GM18517 (cell line): Measurements from ENCODE around the gene OTUB1.

Experiments
- ATAC-seq: cut with Tn5 transposase; IDR thresholded peaks from one replicate; pipeline ENCODE4 v1.9.1; 2021; ENCODE audit warnings: mild to moderate bottlenecking, moderate library complexity; ENCODE audit not compliant: unreplicated experiment

OTUB1 gene

DNA sequence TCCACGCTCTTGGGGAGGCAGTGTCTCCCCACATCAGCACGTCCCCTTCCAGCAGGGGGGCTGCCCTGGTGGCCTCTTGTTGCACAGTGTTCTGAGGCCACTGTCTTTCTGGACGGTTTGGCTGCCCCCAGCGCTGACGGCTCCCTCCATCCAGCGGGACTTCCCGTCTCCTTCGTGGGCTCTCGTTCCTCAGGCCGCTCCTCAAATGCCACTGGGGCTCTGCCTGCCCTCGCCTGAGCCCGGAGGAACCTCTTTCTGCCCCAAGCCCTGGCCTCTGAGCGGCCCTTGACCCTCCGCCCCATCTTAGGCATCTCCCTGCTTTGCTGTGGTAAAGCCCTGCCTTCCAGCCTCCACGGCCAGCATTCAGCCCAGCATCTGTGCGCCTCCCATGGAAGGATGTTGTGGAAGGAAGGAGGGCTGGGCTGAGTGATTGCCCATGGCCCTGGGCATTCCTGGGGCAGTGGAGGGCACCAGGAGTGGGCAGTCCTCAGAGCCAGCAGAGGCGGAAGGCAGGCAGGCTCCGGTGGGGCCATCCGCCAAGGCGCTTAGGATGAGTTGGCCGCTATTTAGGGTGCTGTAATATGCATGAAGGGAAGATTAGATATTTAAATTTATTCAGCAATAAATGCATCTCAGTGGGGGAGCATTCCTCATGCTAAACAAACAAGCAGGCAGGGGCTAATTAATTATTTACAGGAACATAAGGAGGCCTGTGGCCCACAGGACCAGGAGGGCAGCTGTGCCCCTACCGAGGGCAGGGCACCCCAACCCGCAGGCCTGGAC lies 17.8 kb downstream of the OTUB1 start:
- ATAC-seq = no peak

DNA sequence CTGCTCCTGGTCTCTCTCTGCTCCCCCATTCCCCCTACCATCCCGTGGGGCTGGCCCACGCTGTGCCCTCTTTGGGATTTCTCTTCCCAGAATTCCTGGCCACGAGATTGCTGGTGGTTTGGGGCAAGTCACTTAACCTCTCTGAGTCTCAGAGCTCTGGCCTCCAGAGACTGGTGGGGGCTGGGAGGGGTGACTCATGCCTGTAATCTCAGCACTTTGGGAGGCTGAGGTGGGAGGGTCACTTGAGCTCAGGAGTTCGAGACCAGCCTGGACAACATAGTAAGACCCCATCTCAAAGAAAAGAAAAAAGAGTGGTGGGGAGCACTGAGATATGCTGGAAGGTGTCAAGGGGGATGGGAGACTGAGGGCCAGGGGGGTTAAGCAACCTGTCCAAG lies 18.3 kb downstream of the OTUB1 start:
- no peak for ATAC-seq

DNA sequence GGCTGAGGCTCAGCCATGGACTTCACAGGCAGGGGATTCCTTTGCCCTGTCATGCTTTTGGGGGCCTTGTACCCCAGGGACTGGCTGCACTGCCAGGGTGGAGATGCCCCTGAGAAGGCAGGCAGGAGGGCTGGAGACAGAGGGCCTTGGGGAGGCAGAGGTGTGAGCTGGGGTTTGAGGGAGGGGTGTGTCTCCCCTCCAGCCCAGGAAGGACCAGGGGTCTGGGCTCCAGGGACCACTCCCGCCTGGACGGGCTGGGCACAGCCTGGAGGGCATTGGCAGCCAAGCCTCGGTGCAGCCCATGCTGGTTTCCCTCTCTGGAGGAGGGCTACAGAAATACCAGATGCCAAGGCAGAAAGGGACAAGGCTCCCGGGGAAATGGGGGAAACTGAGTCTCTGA lies 19.5 kb downstream of the OTUB1 start:
- no peak for ATAC-seq

DNA sequence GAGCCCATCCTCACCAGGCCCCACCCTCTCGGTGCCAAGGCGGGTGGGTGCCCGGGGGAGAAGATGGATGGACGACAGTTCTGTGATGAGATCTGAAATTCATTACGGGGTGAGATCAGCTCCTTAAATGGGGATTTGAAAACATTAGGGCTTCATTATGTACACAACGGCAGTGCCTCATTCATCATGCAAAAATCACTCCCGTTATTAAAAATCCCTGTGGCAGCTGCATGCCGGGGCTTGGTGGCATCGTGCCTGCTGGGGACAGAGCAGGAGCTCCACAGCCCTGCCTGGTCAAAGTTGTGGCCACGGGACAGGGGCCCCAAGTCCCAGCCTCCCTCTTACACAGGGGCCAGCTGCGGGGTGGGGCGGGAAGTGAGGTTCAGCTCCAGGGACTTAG lies 20.2 kb downstream of the OTUB1 start:
- ATAC-seq = no peak

DNA sequence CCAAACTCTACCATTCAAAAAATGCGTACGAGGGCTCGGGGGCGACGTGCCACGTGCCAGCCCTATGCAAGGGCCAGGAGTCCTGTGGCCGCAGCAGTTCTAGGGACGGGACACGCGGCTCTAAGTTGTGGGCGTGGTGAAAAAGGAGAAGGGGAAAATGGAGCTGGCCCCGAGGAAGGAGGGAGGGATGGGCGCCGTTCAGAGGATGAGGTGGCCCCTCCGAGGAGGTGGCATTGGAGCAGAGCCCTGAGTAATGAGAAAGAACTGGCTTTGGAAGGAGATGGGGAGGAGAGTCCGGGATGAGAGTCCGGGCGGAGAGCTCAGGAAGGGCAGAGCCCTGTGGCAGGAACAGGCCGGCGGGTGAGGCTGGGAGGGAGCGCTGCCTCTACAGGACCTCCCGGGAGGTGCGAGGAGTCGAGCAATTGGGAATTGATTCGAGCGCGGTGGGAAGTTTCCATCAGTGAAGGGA lies 21.0 kb downstream of the OTUB1 start:
- ATAC-seq = no peak

DNA sequence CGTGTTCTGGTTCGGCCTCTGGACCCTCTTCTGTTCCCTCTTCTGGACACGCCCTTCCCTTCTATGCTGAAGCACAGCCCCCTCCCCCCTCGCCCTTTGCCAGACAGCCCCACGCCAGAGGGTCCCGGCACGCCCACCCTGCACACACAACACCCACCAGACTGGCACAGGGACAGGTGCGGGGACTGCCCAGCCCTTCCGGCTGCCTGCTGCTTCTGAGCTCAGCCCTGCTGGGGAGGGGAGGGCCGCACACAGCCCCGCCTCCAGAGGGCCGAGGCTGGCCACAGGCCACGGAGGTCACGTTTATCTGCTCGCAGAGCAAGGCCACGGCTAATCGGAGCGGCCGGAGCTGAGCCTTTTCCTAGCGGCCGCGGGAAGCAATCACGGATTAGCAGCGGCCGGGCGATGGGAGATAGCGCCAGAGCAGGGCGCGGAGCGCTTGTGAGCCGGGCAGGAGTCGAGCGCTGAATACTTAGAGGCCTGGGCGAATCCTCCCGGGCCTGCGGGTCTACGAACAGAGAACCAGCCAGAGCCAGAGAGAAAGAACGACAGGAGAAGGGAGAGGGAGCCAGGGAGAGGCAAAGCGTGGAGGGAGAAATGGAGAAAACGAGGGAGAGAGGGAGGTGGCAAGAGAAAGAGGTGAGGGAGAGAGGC lies 21.5 kb downstream of the OTUB1 start:
- ATAC-seq = no peak

DNA sequence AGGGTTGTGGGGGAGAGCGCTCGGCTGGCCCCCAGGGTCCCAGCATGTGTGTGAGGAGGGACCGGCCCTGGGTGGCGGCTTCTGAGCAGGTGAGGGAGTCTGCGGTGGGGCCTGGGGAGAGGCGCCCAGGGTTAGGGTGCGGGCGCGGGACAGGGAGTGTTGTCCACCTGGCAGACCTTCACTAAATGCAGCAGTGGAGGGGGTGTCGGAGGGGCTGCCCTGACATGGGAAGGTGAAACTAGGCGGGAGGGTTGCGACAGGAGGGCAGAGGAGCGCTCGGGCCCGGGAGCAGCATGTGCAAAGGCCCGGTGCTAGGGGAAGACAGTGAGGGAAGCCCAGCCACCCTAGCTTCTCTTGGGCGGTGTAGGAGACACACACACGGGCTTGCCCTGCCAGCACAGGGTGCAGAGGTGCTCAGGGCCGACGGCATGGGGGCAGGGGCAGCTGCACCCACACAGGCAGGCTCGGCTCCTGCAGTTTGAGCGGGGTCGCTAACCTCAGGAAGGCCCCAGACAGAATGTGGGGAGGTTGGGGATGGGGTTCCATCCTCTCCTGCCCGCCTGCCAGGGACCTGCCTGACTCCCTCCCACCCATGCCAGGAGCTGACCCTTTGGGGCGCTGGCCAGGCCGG lies 22.2 kb downstream of the OTUB1 start:
- no peak for ATAC-seq

DNA sequence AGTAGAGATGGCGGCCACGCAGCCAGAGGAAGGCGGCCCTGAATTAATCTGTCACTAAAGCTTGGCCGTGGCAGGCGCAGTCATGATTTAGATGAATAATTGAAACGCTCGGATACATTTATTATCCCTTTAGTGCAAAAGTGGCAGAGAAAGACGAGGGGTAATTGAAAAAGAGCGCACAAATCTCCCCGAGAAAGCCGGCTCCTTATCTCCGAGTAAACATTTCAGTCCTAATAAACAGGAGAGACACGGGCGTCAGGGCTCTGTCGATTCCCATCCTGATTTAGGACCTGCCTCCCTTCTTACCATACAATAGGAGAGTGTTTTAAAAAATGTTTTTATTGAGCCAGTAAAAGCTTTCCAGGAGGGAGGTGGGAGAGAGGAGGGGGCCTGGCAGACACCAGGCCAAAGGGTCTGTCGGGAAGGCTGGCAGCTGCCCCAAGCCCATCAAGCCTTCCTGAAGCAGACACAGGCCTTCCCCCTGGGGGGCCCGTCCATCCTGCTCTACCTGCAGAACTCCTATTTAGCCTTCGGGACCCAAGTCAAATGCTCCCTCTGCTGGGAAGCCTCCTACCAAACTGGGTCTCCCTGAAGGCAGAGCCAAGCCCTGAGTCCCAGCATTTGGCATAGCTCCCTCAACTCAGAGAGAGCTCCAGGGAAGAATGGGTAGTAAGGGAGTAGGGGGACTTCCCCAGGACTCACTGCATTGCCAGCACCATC lies 22.8 kb downstream of the OTUB1 start:
- no peak for ATAC-seq

DNA sequence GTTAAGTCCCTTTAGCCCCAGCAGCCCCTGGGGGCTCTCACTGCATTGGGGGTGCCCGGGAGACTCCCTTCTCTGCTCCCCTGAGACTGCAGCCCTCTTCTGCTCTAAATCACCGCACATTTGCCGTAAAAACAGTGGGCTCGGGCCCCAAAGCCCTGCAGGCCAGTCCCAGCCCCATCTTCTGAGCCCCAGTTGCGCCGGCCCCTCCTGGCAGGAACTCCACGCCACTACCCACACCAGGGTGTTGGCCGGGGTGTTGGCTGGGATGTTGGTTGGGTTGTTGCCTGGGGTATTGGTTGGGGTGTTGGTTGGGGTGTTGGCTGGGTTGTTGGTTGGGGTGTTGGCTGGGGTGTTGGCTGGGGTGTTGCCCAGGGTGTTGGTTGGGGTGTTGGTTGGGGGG lies 23.5 kb downstream of the OTUB1 start:
- no peak for ATAC-seq

DNA sequence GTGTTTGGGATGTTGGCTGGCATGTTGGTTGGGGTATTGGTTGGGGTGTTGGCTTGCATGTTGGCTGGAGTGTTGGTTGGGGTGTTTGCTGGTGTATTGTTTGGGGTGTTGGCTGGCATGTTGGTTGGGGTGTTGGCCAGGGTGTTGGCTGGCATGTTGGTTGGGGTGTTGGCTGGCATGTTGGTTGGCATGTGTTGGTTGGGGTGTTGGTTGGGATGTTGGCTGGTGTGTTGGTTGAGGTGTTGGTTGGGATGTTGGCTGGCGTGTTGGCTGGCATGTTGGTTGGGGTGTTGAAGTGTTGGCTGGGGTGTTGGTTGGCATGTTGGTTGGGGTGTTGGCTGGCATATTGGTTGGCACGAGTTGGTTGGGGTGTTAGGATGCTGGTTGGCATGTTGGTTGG lies 24.5 kb downstream of the OTUB1 start:
- no peak for ATAC-seq

DNA sequence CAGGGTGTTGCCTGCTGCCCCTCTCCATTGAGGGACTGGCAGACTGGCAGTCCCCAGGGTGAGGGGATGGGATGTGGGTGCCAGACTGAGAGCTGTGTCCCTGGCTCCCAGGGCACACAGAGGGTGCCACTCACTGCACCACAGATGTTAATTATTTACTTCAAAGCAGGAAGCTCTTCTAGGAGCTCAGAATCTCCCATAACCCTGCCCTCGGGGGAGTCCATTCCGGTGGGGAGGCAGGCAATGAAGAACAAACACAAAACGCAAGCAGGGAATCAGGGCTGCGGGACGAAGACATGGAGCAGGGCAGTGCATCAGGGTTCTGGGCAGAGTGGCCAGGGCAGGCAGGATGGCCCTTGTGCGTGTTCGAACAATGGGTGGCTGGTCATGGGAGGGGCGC lies 25.1 kb downstream of the OTUB1 start:
- no peak for ATAC-seq

DNA sequence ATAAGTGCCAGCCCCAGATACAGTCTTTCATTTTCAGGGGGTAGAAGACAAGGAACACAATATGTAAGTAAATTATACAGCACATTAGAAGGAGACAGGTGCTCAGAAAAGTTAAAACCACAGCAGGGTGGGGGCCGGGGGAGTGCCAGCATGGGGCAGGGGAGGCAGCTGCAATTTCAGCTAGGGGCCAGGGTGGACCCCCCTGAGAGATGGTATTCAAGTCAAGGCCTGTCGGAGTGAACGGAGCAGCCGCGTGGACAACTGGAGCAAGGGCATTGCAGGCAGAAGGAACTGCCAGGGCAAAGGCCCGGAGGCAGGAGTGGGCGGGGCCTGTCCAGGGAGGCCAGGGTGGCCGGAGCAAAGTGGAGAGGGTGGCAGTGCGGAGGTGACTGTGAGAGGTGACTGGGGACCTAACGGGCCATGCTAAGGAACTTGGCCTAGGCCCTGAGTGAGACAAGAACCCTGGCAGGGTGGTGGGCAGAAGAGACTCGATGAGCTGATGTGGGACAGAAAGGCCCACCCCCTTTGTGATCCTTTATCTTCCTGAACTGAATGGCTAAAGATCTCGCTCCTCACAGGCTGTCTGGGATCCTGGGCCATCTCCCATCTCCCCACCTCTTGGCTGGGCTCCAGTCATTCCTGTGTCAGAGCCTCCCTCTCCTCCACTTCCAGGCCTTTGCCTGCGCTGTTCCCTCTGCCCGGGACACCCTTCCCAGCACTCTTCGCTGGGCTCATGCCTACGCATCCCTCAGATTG lies 27.1 kb downstream of the OTUB1 start:
- no peak for ATAC-seq

DNA sequence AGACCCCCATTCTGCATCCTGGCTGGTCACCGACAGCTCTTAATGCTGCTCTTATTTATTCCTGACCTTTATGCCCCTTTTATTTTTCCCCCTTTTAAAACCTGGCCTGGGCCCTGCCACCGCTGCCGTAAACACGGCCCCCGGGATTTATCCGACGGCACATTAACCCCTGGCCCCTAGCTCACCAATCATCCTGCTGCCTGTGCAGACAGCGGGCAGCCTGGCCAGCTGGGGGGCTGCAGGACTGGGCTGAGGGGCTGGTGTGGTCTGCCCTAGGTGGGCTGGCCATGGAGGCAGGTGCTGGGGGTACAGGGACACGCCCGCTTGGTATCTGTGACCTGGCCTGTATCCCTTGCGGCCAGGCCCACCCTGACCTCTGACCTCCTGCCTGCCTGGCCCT lies 28.1 kb downstream of the OTUB1 start:
- ATAC-seq = no peak

DNA sequence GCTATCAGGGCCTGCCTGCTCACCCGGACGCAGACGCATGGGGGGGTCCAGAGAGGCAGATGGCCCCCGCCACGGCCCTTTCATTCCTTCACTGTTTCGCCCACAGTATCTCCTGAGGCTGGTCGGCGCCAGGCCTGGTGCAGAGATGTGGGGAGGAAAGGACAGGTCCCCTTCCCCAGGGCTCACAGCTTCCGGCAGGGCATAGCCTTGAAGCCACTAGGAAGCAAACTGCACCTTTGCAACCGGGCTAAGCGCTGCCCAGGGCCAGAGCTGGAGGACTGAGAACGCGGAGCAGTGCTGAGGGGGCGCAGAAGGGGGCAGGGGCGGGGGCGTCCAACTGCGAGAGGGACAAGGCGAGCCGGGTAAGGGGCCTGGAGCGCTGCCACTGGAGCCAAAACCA lies 29.3 kb downstream of the OTUB1 start:
- ATAC-seq = no peak

DNA sequence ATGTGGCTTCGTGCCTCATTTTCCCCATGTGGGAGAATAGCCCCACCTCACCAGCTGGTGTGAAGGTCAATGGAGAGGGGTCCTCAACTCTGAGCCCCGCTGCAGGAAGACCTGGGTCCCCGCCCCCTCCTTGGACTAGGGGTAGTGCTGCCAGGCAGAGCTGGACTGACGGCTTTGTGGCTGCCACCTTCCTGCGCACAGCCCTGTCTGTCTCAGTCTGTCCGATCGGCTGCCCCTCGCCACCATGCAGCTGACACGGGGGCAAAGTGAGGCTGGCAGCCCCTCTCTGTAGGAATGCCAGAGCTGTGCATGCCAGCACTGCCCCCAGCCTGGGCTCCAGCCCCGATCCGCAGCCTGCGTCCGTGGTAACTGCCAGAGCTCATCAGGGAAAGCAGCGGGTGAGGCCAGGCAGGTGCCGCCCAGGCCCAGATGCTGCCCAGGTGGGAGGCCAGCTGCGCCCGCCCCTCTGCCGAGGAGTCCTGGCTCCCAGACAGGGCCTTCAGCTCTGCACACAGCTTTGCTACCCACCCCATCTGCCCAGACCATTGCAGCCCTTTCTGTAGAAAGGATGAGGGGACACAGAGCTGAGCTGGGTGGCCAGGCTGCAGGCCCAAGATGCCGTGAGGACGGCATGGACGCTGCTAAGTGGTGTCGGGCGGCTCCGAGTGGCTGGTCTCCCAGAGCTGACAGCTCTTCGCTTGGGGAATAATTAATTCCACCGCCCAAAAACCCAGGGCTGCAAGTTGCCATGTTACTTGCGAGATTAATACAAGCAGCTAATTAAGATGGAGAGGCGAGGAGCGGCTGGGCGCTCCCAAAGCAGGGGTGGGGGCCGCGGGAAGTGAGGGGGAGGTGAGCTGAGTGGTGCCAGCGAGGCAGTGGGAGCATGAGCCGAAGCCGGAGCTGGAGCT lies 30.0 kb downstream of the OTUB1 start:
- no peak for ATAC-seq

DNA sequence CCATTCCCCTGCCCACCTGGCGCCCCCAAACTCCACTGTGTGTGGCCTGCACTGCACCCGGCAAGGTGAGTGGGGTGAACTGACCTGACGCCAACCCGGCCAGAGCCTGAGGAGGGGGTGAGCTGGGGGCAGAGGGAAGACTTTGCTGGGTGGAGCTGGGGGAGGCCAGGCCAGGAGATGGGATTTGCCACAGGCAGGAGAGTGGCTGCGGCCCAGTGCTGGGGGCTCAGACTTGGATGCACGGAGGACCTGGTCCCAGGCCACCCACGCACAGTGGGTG lies 31.6 kb downstream of the OTUB1 start:
- ATAC-seq = no peak

DNA sequence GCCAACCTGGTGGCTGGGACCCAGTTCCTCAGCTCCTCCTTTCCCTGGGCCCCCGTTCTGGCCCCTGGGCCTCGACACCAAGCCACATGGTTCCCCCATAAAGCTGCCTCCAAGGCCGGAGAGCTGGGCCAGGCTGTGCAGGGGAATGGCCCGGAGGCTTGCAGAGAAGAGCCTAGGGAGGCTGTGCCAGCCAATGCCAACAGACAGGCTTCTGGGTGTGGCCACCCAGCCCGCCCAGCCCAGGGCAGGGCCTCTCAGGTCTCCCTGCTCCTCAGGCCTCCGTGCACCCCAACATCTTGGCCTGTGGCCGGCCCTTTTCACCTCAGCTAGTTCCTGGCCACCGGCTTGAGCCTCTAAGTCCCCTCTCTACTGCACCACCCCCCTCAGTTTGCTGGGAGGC lies 32.1 kb downstream of the OTUB1 start:
- ATAC-seq = no peak

DNA sequence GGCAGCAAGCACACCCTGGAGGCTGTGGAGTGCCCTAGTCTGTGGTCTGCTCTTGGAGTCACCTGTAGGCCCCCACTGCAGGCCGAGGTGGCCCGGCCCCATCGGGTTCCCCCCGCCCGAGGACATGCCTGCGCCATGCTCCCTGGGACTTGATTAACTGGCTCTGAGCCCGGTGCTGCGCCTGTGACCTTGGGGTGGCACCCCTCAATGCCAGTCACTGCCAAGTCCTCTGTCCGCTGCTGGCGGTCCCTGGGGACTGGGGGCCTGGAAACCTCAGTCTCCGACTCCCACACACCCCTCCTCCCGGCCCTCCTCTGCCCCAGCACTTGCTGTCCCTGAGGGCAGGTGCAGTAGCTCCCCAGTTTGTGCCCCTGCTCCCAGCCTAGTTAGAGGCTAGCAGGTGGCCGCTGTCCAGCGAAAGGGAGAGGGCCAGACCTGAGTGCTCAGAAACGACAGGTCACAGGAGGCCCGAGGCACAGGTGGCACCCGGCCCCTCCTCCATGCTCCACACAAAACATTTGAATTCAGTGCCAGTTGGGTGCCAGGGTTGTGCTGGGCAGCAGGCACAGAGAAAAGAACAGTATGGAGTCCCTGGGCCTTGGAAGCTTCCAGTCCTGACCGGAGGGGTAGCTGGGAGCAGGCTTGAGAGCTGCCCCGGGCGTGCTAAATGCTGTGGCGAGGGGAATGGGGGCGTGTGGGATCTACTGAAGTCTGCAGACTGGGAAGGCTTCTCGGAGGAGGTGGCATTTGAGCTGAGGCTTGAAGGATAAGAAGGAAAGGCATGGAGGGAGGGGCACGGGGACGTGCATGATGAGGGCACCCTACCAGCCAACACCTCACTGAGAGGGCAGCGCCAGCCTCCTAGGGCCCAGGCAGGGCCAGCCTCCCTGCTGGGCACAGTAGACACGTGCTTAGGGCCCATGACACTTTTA lies 33.1 kb downstream of the OTUB1 start:
- no peak for ATAC-seq
